UCSD-AML1 (cell line): Measurements from ENCODE around the gene ITSN2.
"Not testable (repeated sequence)": the region's sequence is repeated elsewhere in the genome, so short reads cannot be mapped to it uniquely, and the experiment has no call there.

ENCODE experiments used
- DNase-seq: peaks from one replicate; lab custom pipeline; 2025; ENCODE audit not compliant: unreplicated experiment; lab: John Stamatoyannopoulos, UW

The ITSN2 gene

DNA sequence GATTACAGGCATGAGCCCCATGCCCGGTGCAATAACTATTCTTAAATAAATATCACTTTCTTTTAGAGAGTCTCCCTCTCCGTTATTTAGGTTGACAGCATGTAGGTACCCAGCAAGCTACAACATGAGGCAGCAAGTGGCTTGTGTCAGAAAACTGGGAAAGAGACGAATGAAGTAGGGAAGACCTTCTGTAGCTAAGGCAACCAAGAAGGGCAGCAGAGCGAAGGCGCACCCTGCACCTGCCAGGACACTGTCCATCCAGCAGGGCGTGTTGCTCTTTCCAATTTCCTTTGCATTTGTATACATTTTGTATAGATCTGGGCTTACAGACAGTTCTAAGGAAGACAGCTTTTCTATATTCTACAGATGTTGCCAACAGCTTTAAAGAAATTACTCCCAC lies 137.4 kb downstream of the ITSN2 start:
- no peak for DNase-seq

DNA sequence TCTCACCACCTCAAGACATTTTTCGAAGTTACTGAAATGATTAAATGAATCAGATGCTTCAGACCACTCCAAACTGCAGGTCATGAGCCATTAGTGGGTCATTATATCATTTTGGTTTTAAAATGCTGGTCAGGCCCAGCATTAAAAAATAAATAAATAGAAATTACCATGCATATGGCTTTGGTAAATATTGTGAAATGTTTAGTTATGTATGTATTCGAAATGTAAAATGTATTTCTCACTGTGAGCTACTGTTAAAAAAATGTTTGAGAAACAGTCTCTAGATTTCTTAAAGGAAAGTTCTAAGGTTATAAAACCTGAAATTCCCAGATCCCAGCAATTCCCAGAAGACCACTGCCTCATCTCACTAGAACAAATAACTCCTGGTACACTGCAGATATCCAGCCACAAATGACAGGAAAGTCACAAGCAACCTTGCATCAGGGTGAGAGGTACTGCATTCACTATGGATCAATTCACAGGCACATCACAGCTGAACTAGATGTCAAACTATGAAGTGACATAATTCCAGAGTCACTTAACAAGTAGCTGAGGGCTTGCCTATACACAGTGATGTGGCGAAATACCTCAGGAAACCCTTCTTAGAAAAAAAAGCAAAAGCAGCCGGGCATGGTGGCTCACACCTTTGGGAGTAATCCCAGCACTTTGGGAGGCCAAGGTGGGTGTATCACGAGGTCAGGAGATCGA lies 138.8 kb downstream of the ITSN2 start:
- DNase-seq = no peak

DNA sequence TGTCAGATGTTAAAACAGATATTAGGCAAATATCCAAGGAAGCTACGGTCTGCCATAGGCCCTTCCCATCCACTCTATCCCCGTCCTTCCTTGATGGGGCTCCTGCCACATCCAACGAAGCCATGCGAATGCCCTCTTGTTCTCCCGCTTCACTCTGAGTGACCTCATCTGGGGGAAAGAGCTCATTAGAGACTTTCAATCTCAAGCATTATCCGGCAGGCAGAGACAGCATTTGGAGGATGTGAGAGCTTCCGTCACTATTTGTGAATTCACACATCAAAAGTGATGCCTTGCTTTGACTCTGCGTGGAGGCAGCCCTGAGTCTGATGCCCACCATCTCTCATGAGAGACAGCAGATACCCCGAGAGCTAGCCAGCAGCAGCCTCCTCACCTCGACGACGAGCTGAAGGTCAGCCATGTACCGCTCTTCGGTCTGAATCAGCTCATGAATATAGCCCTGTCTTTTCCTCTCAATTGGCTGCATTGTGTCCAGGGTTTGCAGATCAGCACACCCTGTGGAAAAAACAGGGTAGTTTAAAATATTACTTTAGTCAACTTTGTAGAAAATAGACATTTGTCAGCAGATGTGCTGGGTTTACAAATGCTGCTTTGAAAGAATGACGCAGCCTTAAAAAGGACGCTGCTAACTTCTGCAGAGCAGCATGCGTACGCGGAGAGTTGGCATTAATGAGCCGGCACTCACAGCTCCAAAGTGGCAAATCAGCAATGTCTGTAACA lies 139.6 kb downstream of the ITSN2 start:
- no peak for DNase-seq

DNA sequence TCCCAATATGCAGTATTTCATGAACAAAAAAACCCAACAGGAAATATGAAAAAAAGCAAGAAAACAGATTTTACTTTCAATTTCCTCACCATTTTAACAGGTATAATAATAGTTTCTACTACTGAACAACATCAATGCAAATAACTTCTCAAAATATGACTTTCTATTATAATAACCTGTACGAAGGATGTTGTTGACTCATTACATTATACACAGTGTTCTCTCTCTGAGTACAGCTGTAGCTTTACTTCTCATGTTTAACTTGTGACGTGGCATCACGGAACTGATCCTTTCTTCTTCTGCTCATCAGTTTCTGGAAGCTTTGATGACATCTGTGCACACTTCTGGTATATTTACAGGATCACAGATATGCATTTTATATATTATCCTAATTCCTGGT lies 145.5 kb downstream of the ITSN2 start:
- DNase-seq = no peak

DNA sequence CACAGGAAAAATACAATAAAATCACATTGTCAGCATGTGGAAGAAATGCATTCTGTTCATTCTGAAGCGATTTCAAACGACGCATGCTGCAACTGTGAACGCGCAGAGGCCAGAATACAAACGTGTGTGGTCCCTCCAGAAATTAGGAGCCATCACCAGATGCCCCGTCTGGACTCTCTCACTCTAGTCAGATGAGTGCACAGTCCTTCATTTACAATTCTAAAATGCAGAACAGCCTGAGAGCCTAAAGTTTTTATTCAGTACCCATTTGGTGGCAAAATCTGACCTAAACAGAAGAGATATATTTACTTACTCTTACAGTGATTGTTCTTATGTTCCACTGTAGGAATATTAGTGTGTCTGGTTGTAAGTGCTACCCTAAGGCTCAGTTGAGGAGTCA lies 148.9 kb downstream of the ITSN2 start:
- no peak for DNase-seq

DNA sequence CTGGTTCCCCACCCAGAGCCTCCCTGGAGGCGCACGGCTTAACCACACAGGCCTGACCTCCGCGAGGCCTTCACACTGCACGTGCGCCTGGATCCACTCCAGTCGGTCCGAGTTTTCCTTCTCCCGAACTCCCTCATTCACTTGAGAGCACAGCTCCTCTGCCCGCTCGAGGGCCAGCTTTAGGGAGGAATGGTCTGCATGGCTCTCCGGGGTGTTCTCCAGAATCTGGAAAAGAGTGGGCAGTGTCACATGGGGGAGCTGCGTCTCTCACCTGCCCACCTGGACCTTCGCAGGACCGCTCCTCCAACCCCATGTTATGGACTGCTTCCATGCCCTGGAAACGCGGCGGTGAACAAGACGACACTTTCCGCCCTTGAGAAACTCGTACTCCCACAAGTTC lies 149.6 kb downstream of the ITSN2 start:
- no peak for DNase-seq

DNA sequence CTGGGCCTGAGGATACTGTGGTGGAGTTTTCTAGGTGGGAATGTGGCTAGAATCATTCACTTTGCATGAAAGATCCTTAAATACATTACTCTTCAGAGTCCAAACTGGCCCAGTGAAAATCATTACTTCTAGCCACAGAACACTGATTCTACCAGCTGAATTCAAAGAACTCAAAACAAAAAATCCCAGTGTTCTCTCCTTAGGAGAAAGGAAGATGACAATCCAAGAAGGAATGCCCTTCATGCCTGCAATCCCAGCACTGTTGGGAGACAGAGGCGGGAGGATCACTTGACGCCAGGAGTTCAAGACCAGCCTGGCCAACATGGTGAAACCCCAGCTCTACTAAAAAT lies 150.3 kb downstream of the ITSN2 start:
- DNase-seq = no peak

DNA sequence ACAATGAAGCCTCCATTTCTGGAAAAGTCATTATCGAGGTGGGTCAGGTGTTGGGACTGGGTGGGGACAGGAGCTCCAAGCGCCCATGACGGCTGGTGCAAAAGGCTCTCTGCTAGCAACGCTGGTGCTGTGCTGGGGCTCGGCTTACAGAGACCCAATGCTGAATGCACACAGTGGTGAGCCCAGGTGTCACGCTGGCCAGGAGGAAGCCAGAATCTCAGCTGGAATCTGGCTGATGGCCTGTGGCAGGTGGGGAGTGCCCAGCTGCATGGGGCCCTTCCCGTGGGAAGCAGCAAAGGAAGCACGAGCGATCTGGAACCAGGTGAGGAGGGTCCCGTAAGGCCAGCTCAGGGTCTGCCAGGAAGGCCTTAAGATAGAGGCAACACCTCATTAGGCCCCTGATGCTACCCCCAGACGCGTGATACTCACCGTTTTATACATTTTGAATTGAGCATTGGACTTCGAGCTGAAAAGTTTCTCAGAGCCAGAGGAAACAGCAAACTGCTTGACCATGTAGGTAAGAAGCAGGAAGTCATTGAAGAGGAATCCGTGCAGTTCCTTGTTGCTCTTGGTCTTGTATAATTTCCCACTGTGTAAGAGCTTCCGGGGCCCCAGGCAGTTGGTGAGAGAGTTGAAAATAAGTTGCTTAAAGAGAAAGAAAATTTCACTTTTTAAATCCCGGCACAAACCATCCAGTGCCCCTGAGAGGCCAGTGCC lies 150.8 kb downstream of the ITSN2 start:
- no peak for DNase-seq

DNA sequence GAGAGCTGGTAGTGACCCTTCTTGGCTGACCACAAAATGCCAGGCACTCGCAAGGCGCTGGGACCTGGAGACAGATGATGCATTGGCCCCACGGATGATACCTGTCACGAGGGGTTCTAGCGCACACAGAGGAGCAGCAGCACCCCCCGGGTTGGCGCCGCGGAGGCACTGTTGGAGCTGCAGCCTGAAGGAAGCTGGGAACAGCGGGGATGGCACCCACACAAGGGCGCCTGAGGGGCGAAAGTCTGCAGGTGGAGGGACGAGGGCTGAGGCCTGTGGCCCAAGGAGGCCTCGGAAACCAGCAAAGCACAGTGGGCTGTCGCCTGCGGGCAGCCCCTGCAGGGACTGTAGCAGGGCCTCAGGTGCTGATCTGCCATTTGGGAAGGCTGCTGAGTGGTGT lies 151.8 kb downstream of the ITSN2 start:
- DNase-seq = no peak

DNA sequence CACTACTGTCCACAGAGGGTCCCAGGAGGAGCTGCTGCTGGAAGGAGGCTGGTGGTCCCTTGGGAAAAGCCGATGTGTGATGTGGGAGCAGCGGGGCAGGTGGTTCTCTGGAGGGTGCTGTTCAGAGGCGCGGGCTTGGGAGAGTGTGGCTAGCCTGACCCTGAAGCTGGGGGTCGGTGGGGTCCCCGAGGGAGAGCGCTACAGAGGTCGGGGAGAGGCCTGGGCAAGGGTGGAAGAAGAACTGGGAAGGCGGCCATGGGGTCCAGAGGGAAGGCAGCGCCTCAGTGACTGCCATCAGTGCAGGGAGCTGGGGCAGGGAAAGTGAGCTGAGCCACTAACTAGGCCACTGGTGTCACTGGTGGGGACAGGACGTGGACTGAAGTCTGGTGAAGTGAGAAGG lies 153.0 kb downstream of the ITSN2 start:
- no peak for DNase-seq

DNA sequence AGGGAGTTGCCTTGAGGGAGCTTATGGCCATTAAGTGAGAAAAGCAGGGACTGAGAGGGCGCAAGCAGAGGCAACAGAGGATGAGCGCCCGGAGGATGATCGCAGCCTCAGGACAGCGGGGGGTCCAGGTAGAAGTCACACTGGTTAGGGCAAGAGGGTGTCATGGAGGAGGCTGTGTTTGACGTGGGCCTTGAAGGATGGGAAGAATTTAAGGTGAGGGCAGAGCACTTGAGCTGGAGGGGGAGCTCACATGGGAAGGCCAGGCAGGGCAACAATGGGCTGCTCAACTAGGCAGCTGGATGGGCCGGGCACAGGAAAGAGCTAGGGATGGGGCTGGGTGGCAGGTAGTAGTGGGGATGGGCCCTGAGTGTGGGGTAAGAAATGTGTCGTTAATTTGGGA lies 153.6 kb downstream of the ITSN2 start:
- no peak for DNase-seq

DNA sequence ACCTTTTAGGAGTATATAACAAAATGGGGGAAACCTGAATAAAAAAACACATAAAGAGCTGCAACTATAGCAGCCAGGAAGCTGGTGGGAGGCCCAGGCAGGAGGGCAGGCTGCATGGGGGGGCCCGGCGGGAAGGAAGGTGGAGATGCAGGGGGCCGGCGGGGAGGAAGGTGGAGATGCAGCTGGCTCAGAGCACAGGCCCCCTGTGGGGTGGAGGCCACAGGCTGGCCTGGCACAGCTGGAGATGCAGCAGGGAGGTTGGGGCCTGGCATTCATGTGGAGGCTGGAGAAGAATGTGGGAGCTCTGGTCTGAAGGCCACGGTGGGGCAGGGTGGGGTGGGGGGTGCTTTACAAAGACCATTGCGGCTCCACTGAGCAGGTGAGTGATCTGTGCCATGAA lies 154.1 kb downstream of the ITSN2 start:
- no peak for DNase-seq

DNA sequence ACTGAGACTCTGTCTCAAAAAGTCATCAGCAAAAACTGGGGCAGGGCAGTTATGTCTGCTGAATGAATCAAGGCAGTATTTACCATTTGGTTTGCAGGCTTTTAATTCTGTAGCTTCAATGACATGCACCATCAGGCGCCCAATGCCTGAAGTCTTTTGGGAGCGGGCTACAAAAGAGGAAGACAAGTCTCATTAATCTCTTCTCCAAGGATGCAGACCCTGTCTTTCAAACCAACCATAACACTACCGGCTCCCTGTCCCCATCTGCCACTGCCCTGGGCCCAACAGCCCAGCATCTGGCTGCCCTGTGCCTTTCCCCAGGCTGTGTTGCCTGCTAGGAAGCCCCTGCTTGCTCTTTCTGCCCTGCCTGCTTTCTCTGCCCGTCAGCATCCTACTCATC lies 155.2 kb downstream of the ITSN2 start:
- no peak for DNase-seq

DNA sequence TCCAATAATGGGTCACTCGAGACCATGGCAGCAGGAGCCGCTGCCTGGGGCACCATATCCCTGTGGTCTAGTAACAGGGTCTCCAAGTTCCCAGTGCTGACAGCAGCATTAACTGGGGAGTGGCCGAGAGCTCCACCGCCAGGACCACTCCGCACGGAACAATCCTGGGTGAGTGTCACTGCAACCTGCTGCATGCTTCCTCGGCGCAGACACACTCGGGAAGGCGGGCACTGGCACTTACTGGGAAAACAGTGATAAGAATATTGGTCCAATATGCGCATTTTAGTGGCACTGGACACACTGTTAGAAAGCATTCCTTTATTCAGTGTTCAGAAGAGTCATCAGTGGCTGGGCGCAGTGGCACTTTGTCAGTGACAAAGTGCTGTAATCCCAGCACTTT lies 155.8 kb downstream of the ITSN2 start:
- DNase-seq = no peak

DNA sequence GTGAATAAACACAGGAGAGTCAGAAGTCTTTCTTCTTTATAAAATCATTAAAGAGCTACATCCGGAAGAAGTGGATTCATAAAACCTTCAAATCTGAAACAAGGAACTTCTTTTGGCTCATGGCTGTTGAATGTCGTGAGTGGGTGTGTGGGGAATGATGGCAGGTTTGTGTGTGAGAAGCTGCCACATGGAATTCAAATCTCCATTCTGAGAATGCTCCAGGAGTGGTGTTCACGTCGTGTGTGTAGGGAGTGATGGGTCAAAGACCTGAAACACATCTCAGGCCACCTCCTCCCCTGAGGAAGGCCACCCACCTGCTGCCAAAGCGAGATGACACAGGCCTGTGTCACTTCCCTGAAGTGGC lies 156.6 kb downstream of the ITSN2 start:
- DNase-seq = no peak

DNA sequence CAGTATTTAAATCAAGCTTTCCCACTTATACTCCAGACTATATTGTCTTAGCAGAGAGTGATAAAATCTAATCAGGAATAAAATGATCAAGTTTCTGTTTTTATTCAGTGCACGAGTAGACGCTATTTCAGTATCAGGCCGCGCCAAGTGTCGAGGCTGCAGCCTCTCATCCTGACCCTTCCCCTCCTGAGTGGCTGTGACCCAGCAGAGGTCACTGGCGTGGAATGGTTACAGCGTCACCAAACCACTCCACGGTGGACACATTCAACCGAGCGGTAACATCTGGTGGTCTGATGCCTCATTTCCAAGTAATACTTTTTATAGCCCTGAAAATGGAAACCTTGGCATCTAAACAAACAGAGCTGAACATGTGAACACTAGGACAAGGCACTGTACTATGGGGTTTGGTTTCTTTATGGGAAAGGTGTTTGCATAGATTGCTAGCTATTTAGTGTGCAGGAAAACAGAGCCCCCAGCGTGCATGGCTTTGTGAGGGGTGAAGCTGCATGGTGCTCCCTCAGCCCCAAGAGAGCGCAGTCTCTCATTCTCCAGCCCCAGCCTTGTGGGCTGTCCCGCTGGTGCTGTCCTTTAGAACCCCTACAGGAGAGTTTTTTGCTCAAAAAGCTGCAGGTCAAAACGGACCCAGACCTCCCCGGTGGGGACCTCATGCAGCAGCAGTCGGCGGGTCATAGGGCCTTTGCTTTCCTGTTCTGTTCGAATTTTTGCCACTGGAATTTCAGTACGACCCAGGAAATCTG lies 157.1 kb downstream of the ITSN2 start:
- no peak for DNase-seq

DNA sequence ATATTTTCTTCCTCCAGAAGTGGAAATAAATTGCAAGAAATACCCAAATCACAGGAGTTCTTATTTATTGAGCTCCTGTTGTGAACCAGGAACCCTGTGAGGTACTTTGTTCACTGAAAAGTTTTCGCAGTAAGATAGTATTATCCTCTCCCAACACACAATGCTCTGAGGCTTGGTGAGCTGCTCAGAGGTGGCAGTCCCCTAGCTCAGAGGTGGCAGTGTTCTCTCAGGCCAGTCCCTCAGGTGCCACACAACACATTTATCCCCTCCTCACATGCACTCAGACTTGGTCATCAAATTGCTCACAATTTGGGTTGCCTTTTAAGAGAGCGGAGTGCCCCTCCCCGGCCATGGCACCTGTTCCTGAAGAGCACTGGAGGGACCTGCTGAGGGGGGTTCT lies 159.5 kb downstream of the ITSN2 start:
- DNase-seq = no peak

DNA sequence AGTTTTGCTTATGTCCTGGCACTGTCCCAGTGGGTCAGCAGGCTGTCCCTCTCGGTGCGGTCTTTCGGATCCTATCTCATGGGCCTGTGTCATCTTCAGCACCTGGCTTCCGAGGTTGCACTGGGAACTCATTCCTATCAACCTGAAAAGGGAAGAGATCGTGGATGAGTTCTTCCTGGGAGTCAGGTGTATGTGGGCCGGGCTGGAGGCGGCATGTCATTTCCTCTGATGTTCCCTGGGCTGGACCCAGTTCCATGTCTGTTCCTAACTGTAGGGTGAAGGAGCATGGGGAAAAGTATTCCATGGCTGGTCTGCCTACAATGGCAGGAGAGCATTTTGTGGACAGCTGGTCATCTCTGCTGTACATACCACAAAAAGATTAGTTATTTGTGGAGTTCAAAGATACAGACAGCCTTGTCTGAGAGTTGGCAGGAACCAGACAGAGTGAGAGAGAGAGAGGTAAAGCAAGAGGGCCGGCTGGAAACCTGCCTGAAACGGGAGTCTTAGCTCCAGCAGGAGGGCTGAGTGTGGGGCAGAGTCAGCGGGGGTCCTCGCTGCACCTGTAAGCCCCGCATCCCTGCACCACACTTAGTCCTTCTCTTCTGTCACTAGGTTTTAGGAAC lies 160.3 kb downstream of the ITSN2 start:
- no peak for DNase-seq

DNA sequence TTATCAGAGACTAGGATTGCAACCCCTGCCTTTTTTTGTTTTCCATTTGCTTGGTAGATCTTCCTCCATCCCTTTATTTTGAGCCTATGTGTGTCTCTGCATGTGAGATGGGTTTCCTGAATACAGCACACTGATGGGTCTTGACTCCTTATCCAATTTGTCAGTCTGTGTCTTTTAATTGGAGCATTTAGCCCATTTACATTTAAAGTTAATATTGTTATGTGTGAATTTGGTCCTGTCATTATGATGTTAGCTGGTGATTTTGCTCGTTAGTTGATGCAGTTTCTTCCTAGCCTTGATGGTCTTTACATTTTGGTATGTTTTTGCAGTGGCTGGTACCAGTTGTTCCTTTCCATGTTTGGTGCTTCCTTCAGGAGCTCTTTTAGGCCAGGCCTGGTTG lies 163.1 kb downstream of the ITSN2 start:
- DNase-seq = not testable (repeated sequence)

DNA sequence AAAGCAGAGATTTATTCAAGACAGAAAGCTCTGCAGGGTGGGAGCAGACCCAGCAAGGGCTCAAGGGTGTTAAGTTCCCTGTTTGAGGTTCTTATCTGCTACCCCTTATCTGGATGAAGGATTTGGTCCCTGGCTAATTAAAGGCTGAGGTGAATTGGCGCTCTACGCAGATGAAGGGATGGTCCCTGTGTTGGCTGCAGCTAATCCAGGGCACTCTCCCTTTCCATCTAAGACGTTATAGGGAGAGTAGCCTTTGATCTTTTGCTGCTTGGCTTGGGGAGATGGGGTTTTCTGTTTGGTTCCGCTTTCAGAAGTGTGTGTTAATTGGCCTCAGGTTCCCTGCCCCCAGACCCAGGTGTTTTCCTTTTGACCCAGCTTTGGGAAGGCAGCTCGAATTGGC lies 168.5 kb downstream of the ITSN2 start:
- no peak for DNase-seq

DNA sequence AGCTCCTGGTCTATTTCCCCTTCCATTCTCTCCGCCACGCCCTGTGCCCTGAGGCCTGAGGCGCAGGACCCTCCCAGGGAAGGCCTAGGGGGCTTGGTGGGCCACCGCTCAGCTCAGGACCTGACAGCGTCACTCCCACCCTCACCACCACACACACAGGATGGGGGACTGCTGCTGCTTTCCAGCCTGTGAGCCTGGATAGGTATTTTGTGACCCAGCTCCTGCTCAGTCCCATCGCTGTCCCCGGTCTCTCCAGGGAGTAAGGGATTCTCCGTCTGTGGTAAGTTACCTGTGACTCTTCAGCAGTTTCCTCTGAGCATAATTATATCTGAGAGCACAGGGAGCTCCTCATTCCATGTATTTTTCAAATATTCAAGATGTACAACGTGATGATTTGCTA lies 169.2 kb downstream of the ITSN2 start:
- DNase-seq = no peak
